Keratinocyte (primary cell): ENCODE results near the gene VWA5B2. TPM values are rescaled to one million over a fixed set of nuclear protein-coding genes. Genes with fewer than 3 reads are reported as not detected.

Source experiments
- DNase-seq: peaks from one replicate; pipeline ENCODE4 v3.0.0-alpha.2; 2011; ENCODE audit warnings: low read depth, missing footprints, low spot score
- FAIRE-seq: peaks from 2 replicates; lab custom pipeline; 2011; peaks lifted over from hg19 to GRCh38; lab: Jason Lieb, UNC
- H2AFZ ChIP-seq: 2 replicates; pipeline ENCODE4 v1.6.0; 2012; ENCODE audit warnings: low read length, control low read depth, inconsistent platforms; ENCODE audit not compliant: control insufficient read depth
- H3K27ac ChIP-seq: 2 replicates; pipeline ENCODE4 v1.5.1; 2011; ENCODE audit warnings: low read length; ENCODE audit not compliant: control insufficient read depth, insufficient read depth
- H3K27me3 ChIP-seq: 3 replicates; pipeline ENCODE4 v1.6.0; 2011; ENCODE audit warnings: low read length; ENCODE audit not compliant: control insufficient read depth, insufficient read depth; ENCODE audit errors: extremely low read depth
- H3K36me3 ChIP-seq, 2 experiments: 2 replicates in 1 of 2; 3 replicates in 1 of 2; pipeline ENCODE4 v1.5.1; 2011; ENCODE audit warnings: low read length in 2 of 2, mild to moderate bottlenecking in 1 of 2; ENCODE audit not compliant: control insufficient read depth in 2 of 2, insufficient read depth in 2 of 2; ENCODE audit errors: extremely low read depth in 1 of 2
- H3K4me1 ChIP-seq: 3 replicates; pipeline ENCODE4 v1.5.1; 2011; ENCODE audit warnings: low read length; ENCODE audit not compliant: control insufficient read depth, insufficient read depth; ENCODE audit errors: extremely low read depth
- H3K4me2 ChIP-seq: 3 replicates; pipeline ENCODE4 v1.6.0; 2011; ENCODE audit warnings: low read depth, low read length; ENCODE audit not compliant: control insufficient read depth, insufficient read depth; ENCODE audit errors: extremely low read depth
- H3K4me3 ChIP-seq, 3 experiments: fragments of 200-600 bp in 1 of 3; sonication (generic) in 1 of 3; 2 replicates in 2 of 3; 3 replicates in 1 of 3; pipeline ENCODE4 v1.5.1; 2011 to 2016; ENCODE audit warnings: low read length in 3 of 3, mild to moderate bottlenecking in 3 of 3, control low read depth in 2 of 3, inconsistent platforms in 1 of 3, low read depth in 1 of 3, mixed read lengths in 1 of 3, mixed run types in 1 of 3, moderate library complexity in 1 of 3; ENCODE audit not compliant: control insufficient read depth in 2 of 3, insufficient read depth in 2 of 3; ENCODE audit errors: extremely low read depth in 1 of 3
- H3K79me2 ChIP-seq: 2 replicates; pipeline ENCODE4 v1.6.0; 2012; ENCODE audit warnings: low read length; ENCODE audit not compliant: control insufficient read depth, insufficient read depth
- H3K9ac ChIP-seq: 3 replicates; pipeline ENCODE4 v1.6.0; 2011; ENCODE audit warnings: low read length; ENCODE audit not compliant: control insufficient read depth, insufficient read depth; ENCODE audit errors: extremely low read depth
- H3K9me1 ChIP-seq: 3 replicates; pipeline ENCODE4 v1.6.0; 2011; ENCODE audit warnings: low read length; ENCODE audit not compliant: control insufficient read depth, insufficient read depth; ENCODE audit errors: extremely low read depth
- H3K9me3 ChIP-seq: 2 replicates; pipeline ENCODE4 v1.5.1; 2012; ENCODE audit warnings: low read depth, low read length; ENCODE audit not compliant: control insufficient read depth
- H4K20me1 ChIP-seq: 3 replicates; pipeline ENCODE4 v1.6.0; 2011; ENCODE audit warnings: low read length; ENCODE audit not compliant: control insufficient read depth, insufficient read depth; ENCODE audit errors: extremely low read depth
- EZH2 ChIP-seq: IDR thresholded peaks from one replicate; pipeline ENCODE4 v1.6.1; 2012; ENCODE audit warnings: inconsistent platforms, mild to moderate bottlenecking, low read length, moderate library complexity
- dilution Hi-C: fragments of 300-500 bp; cut with MboI; formaldehyde crosslinking; loops from one replicate; pipeline ENCODE4 v1.7.0; 2020; ENCODE audit warnings: low sequenced_read_pairs; ENCODE audit not compliant: extremely low pct_ligation_motif_present
- polyA plus RNA-seq, 5 experiments: library from polyadenylated mRNA; depleted of rRNA in 3 of 5; stranded (reverse) in 3 of 5; stranded (forward) in 1 of 5; unstranded in 1 of 5; fragments of >200 nt; gene quantifications; 1 replicate in 1 of 5; 2 replicates in 3 of 5; 3 replicates in 1 of 5; pipeline versions ENCODE4 v1.2.1 to v1.2.3, GENCODE V29; 2011 to 2012; ENCODE audit warnings: missing spikeins in 2 of 5, low read depth in 1 of 5, low replicate concordance in 1 of 5
- TF ChIP-seq, protein P1 (sequence below), 3 experiments: IDR thresholded peaks in 1 of 3; conservative IDR thresholded peaks in 1 of 3; optimal IDR thresholded peaks in 1 of 3; 2 replicates in 2 of 3; 3 replicates in 1 of 3; pipeline versions ENCODE3 to v1.5.1; 2011; ENCODE audit warnings: low read length in 3 of 3, mild to moderate bottlenecking in 3 of 3, moderate library complexity in 2 of 3, control low read depth in 1 of 3, inconsistent platforms in 1 of 3; ENCODE audit not compliant: insufficient read depth in 2 of 3; ENCODE audit errors: extremely low read depth in 1 of 3

VWA5B2 gene
- polyA plus RNA-seq, 1 donor (not counting 4 experiments of a cell fraction or from before 2014, with no cell fraction given): not detected

- H3K9me1 ChIP-seq: no peaks in the 10 kb centered on the region
- H3K36me3 ChIP-seq: peaks cover under 1 to 4% of the 10 kb centered on the region in 2 experiments
- no peak overlapping the region for H3K27ac ChIP-seq
- DNase-seq (no peak), FAIRE-seq (no peak)
- H3K4me2 ChIP-seq: no peak overlapping the region
- H2AFZ ChIP-seq: no peak overlapping the region
- H3K4me1 ChIP-seq: no peaks in the 10 kb centered on the region
- no peak overlapping the region for H3K9ac ChIP-seq
- no peak overlapping the region for H3K4me3 ChIP-seq
- dilution Hi-C loops: no loop called here
- no peaks in the 10 kb centered on the region for H3K27me3 ChIP-seq
- TF ChIP-seq EZH2: no peak
- TF ChIP-seq, protein P1, sequence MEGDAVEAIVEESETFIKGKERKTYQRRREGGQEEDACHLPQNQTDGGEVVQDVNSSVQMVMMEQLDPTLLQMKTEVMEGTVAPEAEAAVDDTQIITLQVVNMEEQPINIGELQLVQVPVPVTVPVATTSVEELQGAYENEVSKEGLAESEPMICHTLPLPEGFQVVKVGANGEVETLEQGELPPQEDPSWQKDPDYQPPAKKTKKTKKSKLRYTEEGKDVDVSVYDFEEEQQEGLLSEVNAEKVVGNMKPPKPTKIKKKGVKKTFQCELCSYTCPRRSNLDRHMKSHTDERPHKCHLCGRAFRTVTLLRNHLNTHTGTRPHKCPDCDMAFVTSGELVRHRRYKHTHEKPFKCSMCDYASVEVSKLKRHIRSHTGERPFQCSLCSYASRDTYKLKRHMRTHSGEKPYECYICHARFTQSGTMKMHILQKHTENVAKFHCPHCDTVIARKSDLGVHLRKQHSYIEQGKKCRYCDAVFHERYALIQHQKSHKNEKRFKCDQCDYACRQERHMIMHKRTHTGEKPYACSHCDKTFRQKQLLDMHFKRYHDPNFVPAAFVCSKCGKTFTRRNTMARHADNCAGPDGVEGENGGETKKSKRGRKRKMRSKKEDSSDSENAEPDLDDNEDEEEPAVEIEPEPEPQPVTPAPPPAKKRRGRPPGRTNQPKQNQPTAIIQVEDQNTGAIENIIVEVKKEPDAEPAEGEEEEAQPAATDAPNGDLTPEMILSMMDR (optimal IDR thresholded peaks at IDR 0.05 in 1 of 3, IDR thresholded peaks at IDR 0.05 in 1 of 3, conservative IDR thresholded peaks at IDR 0.05 in 1 of 3; ENCODE audit: extremely low read depth in 1 of 3, insufficient read depth in 2 of 3, low read length in 3 of 3): no peak
- H3K9me3 ChIP-seq: no peaks in the 10 kb centered on the region
- no peaks in the 10 kb centered on the region for H4K20me1 ChIP-seq
- no peaks in the 10 kb centered on the region for H3K79me2 ChIP-seq
Measured at GRCh38 chr3:184200825-184201224, 28.6 kb upstream of the VWA5B2 start.

- no peak overlapping the region for H2AFZ ChIP-seq
- no peak for FAIRE-seq
- H3K27me3 ChIP-seq: peaks cover 6% of the 10 kb centered on the region
- DNase-seq: no peak
- no peaks in the 10 kb centered on the region for H3K79me2 ChIP-seq
- H3K27ac ChIP-seq: no peak overlapping the region
- H3K4me3 ChIP-seq: no peak overlapping the region
- TF ChIP-seq EZH2: no peak
- TF ChIP-seq, protein P1 (optimal IDR thresholded peaks at IDR 0.05 in 1 of 3, IDR thresholded peaks at IDR 0.05 in 1 of 3, conservative IDR thresholded peaks at IDR 0.05 in 1 of 3; ENCODE audit: extremely low read depth in 1 of 3, insufficient read depth in 2 of 3, low read length in 3 of 3): no peak
- H3K9ac ChIP-seq: no peak overlapping the region
- no peaks in the 10 kb centered on the region for H4K20me1 ChIP-seq
- no peak overlapping the region for H3K4me2 ChIP-seq
- H3K9me3 ChIP-seq: no peaks in the 10 kb centered on the region
- dilution Hi-C loops: no loop called here
- no peaks in the 10 kb centered on the region for H3K36me3 ChIP-seq
- H3K9me1 ChIP-seq: no peaks in the 10 kb centered on the region
- H3K4me1 ChIP-seq: no peaks in the 10 kb centered on the region
Measured at GRCh38 chr3:184203526-184203925, 25.9 kb upstream of the VWA5B2 start.
